Lower leg skin (tissue), 4 donors: ENCODE measurements around the gene CNTNAP5. TPM values are rescaled to one million over a fixed set of nuclear protein-coding genes. Genes with fewer than 3 reads are reported as not detected.

ENCODE experiments used
- DNase-seq, 2 donors: peaks; one replicate each; pipeline ENCODE4 v3.0.0-alpha.2; 2019; ENCODE audit warnings: low spot score in 2 of 2
- H3K4me3 ChIP-seq: fragments of 200-600 bp; sonication (generic); 2 replicates; pipeline ENCODE4 v1.5.1; 2017; ENCODE audit warnings: mild to moderate bottlenecking, low read depth; ENCODE audit not compliant: poor library complexity, severe bottlenecking
- CTCF ChIP-seq, 3 donors: fragments of 450-650 bp; IDR thresholded peaks; one replicate each; pipeline ENCODE4 v1.5.1; 2016; ENCODE audit warnings: antibody characterized with exemption in 3 of 3, mild to moderate bottlenecking in 3 of 3, moderate library complexity in 2 of 3
- POLR2A ChIP-seq, 2 donors: fragments of 450-650 bp; IDR thresholded peaks; one replicate each; pipeline ENCODE4 v1.6.1; 2016 to 2017; ENCODE audit warnings: antibody characterized with exemption in 2 of 2, mild to moderate bottlenecking in 1 of 2, moderate library complexity in 1 of 2
- WGBS, 2 donors: methylation state at CpG; one replicate each; pipeline ENCODE4 v1.1.5; 2018; 5-methylcytosine and 5-hydroxymethylcytosine counted together
- intact Hi-C: fragments of 100-400 bp; cut with DNase I; formaldehyde crosslinking; loops from one replicate; pipeline ENCODE4 v1.15.0; 2023; ENCODE audit warnings: low total_unique reads
- total RNA-seq, 4 donors: library from RNA; depleted of rRNA; stranded (reverse); fragments of >200 nt; gene quantifications; one replicate each; pipeline ENCODE4 v1.1.0, GENCODE V29; 2016

CNTNAP5 gene
- total RNA-seq, 4 donors from 2014 or later: not detected

GRCh38 chr2:124804014-124804940, 779.2 kb downstream of the CNTNAP5 start:
- WGBS, 2 donors: 55 to 59% methylated on average over 5 of the region's 5 CpGs
- intact Hi-C loops: no loop called here
- no peak overlapping the region for H3K4me3 ChIP-seq
- DNase-seq: no peak
- TF ChIP-seq CTCF (IDR thresholded peaks at IDR 0.05) (no peak), POLR2A (IDR thresholded peaks at IDR 0.05) (no peak)

- no peak overlapping the region for H3K4me3 ChIP-seq
- intact Hi-C loops: no loop called here
- no peak for DNase-seq
- no peak for TF ChIP-seq POLR2A (IDR thresholded peaks at IDR 0.05)
- TF ChIP-seq CTCF (IDR thresholded peaks at IDR 0.05): no peak
- WGBS, 2 donors: 60 to 71% methylated on average over 3 of the region's 3 CpGs
These were observed 780.0 kb downstream of the CNTNAP5 start for GRCh38 chr2:124805060-124805459.

GRCh38 chr2:124810132-124810531, 785.0 kb downstream of the CNTNAP5 start:
- TF ChIP-seq CTCF (IDR thresholded peaks at IDR 0.05) (no peak), POLR2A (IDR thresholded peaks at IDR 0.05) (no peak)
- no peak overlapping the region for H3K4me3 ChIP-seq
- intact Hi-C loops: no loop called here
- no peak for DNase-seq
- 24 to 34% methylated on average over 4 of the region's 4 CpGs for WGBS, 2 donors

GRCh38 chr2:124814968-124815745, 790.1 kb downstream of the CNTNAP5 start:
- no peak overlapping the region for H3K4me3 ChIP-seq
- TF ChIP-seq CTCF (IDR thresholded peaks at IDR 0.05) (no peak), POLR2A (IDR thresholded peaks at IDR 0.05) (no peak)
- WGBS, 2 donors: 75 to 80% methylated on average over 11 of the region's 11 CpGs
- intact Hi-C loops: no loop called here
- no peak for DNase-seq

- TF ChIP-seq POLR2A (IDR thresholded peaks at IDR 0.05): no peak
- DNase-seq: no peak
- intact Hi-C loops: no loop called here
- H3K4me3 ChIP-seq: no peak overlapping the region
- 76 to 77% methylated on average over 3 of the region's 3 CpGs for WGBS, 2 donors
These were observed 790.9 kb downstream of the CNTNAP5 start for GRCh38 chr2:124816007-124816406.

GRCh38 chr2:124822516-124822915, 797.4 kb downstream of the CNTNAP5 start:
- WGBS, 2 donors: 63 to 66% methylated on average over 3 of the region's 3 CpGs
- no peak overlapping the region for H3K4me3 ChIP-seq
- no peak for DNase-seq
- intact Hi-C loops: no loop called here
- TF ChIP-seq POLR2A (IDR thresholded peaks at IDR 0.05) (no peak), CTCF (IDR thresholded peaks at IDR 0.05) (no peak)
